ENCODE measurements around the gene GPX1.
"Not testable (repeated sequence)": the region's sequence is repeated elsewhere in the genome, so short reads cannot be mapped to it uniquely, and the experiment has no call there.

GPX1 gene

DNA sequence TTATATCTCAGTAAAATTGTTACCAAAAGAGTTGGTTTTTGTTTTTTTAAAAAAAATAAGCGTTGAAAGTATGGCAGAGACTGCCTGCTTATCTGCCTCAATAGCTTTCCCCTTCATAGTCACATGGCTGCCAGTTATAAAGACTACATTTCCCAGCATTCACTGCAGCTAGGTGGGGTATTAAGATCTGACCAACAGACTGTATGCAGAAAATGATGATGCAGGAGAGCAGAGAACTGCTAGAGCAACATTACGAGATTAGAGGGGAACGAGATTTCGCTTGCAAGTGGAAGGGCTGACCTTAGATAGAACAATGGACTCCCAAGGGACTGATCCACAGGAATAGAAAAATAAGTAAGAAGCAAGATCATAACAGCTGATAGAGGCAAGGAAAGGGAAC is 39.3 kb upstream of the GPX1 start:
- DNase-seq: no peak
- Mint-ChIP-seq H3K4me3 (no peak overlapping the region), H3K4me1 (peaks cover 21% of the 10 kb centered on the region), H3K9me3 (peaks cover 4% of the 10 kb centered on the region), H3K36me3 (ENCODE audit: low read depth) (peaks cover 66% of the 10 kb centered on the region), H3K27me3 (ENCODE audit: low read depth, poor library complexity) (no peaks in the 10 kb centered on the region), H3K27ac (peak overlapping the region; percentile 10)
- TF ChIP-seq, protein P1, sequence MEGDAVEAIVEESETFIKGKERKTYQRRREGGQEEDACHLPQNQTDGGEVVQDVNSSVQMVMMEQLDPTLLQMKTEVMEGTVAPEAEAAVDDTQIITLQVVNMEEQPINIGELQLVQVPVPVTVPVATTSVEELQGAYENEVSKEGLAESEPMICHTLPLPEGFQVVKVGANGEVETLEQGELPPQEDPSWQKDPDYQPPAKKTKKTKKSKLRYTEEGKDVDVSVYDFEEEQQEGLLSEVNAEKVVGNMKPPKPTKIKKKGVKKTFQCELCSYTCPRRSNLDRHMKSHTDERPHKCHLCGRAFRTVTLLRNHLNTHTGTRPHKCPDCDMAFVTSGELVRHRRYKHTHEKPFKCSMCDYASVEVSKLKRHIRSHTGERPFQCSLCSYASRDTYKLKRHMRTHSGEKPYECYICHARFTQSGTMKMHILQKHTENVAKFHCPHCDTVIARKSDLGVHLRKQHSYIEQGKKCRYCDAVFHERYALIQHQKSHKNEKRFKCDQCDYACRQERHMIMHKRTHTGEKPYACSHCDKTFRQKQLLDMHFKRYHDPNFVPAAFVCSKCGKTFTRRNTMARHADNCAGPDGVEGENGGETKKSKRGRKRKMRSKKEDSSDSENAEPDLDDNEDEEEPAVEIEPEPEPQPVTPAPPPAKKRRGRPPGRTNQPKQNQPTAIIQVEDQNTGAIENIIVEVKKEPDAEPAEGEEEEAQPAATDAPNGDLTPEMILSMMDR (IDR thresholded peaks at IDR 0.05): no peak

DNA sequence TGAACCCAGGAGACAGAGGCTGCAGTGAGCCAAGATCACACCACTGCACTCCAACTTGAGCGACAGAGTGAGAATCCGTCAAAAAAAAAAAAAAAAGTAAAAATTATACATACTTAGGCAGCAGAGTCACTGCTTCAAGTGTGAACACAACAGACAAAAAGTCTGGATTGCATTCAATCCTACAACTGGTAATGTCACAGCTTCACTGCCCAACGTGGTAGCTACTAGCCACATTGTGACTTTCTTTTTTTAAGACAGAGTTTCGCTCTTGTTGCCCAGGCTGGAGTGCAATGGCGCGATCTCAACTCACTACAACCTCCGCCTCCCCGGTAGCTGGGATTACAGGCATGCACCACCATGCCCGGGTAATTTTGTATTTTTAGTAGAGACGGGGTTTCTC is 33.2 kb upstream of the GPX1 start:
- H3K4me1 Mint-ChIP-seq; H3K4me3 Mint-ChIP-seq; DNase-seq; H3K27me3 Mint-ChIP-seq (ENCODE audit: low read depth, poor library complexity); H3K9me3 Mint-ChIP-seq; H3K27ac Mint-ChIP-seq: not testable (repeated sequence)
- H3K36me3 Mint-ChIP-seq (ENCODE audit: low read depth): peaks cover 45% of the 10 kb centered on the region

DNA sequence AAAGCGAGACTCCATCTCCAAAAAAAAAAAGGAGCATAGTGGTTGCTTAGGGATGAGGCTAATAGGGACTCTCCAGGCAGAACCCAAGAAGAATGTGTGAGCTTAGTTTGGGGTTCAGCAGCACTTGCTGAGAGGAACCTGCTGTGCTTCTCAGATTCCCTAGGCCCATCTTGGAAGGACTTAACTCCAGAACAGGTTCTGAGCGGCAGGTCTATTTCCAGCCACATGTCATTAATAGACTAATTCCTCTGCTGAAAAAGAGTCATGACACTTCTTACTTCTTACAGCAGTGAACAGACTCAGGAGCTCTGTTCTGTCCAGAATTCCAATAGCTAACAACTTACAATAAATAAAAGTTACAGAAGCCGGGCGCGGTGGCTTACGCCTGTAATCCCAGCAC is 31.1 kb upstream of the GPX1 start:
- Mint-ChIP-seq H3K4me1 (peaks cover 10% of the 10 kb centered on the region), H3K27me3 (ENCODE audit: low read depth, poor library complexity) (no peaks in the 10 kb centered on the region)
- TF ChIP-seq, protein P1 (IDR thresholded peaks at IDR 0.05): no peak

DNA sequence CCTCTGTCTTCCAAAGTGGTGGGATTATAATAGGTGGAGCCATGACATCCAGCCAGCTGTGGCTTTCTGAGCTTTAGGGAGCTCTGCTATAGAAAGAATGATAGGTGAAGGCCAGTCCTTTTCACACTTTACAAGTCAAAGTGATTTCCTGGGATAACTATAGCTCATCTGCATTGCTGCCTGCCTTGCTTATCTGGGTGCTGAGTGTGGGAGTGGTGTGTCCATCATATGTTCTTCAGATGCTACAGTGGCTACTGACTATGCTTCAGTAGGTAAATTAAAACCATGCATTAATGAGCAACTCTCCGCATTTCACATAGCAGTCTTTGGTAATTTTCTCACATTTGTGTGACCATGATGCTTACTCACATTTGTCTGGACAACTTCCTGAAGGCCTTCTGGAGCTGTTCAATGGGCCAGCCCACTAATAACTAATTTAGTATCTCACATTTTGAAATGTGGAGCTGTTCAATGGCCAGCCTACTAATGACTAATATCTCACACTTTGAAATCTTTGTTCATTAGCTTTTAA is 30.2 kb upstream of the GPX1 start:
- peaks cover 42% of the 10 kb centered on the region for H3K36me3 Mint-ChIP-seq (ENCODE audit: low read depth)
- TF ChIP-seq, protein P1 (IDR thresholded peaks at IDR 0.05): no peak
- no peak overlapping the region for H3K4me3 Mint-ChIP-seq
- no peaks in the 10 kb centered on the region for H3K27me3 Mint-ChIP-seq (ENCODE audit: low read depth, poor library complexity)
- H3K27ac Mint-ChIP-seq: no peak overlapping the region
- H3K9me3 Mint-ChIP-seq: peaks cover 2% of the 10 kb centered on the region
- DNase-seq: no peak
- peaks cover 8% of the 10 kb centered on the region for H3K4me1 Mint-ChIP-seq

More for the DNA sequence above, 31.1 kb upstream of the GPX1 start:
- DNase-seq: no peak
- Mint-ChIP-seq H3K36me3 (ENCODE audit: low read depth) (peaks cover 35% of the 10 kb centered on the region), H3K4me3 (no peak overlapping the region), H3K9me3 (no peaks in the 10 kb centered on the region), H3K27ac (no peak overlapping the region)

DNA sequence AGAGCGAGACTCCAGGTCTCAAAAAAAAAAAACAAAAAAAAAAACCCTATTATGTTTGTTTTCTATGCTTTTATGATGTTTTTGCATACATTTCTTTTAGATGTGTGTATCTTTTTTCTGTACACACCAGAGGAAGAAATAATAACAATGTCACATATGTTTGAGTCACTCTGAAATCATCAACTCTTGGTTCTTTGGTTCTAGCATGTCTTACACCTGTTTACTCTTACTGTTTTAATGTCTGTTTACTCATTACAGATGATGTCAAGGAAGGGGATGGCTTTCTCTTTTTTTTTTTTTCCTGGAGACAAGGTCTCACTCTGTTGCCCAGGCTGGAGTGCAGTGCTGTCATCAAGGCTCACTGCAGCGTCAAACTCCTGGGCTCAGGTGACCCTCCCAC is 29.6 kb upstream of the GPX1 start:
- Mint-ChIP-seq H3K4me3 (no peak overlapping the region), H3K36me3 (ENCODE audit: low read depth) (peaks cover 44% of the 10 kb centered on the region), H3K27me3 (ENCODE audit: low read depth, poor library complexity) (no peaks in the 10 kb centered on the region), H3K4me1 (peaks cover 2% of the 10 kb centered on the region), H3K27ac (peak overlapping the region; percentile 41), H3K9me3 (peaks cover 4% of the 10 kb centered on the region)
- TF ChIP-seq, protein P1 (IDR thresholded peaks at IDR 0.05): no peak
- no peak for DNase-seq

DNA sequence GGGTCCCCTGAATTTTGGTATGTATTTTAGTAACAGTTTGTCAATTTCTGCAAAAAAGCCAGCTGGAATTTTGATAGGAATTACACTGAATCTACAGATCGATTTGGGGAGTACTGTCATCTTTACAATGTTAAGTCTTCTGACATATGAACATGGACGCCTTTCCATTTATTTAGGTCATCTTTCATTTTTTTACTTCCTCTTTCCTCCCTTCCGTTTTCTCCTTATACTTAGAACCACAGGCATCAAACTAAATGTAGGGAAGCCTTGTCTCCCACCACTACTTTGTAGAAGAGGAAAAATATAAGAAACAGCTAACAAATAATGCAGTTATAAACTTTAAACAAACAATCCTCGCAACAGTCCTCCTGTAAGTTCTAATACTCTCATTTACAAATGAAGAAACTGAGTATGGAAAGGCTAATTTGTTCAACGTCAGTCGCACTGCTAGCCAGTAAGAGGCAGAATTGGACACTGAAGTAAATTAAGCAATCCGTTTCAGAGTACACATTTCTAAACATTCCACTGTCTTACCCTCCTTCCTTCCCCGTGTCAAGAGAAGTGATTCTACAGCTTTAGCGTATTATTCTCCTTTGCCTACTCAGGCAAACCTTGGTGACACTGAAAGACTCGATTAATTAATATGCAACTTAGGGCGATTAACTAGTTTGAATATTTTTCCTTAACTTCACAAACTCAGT is 28.1 kb upstream of the GPX1 start:
- TF ChIP-seq, protein P1 (IDR thresholded peaks at IDR 0.05): no peak
- peaks cover 44% of the 10 kb centered on the region for H3K36me3 Mint-ChIP-seq (ENCODE audit: low read depth)

More for the DNA sequence above, 28.1 kb upstream of the GPX1 start:
- no peaks in the 10 kb centered on the region for H3K27me3 Mint-ChIP-seq (ENCODE audit: low read depth, poor library complexity)
- DNase-seq: no peak
- no peak overlapping the region for H3K27ac Mint-ChIP-seq
- peaks cover 4% of the 10 kb centered on the region for H3K9me3 Mint-ChIP-seq
- no peak overlapping the region for H3K4me3 Mint-ChIP-seq
- no peaks in the 10 kb centered on the region for H3K4me1 Mint-ChIP-seq
